NCI-H1436 (cell line): Measurements from ENCODE around the gene ENTR1.

ENCODE experiments used
- DNase-seq: peaks from one replicate; lab custom pipeline; 2025; lab: John Stamatoyannopoulos, UW

ENTR1 gene

DNA sequence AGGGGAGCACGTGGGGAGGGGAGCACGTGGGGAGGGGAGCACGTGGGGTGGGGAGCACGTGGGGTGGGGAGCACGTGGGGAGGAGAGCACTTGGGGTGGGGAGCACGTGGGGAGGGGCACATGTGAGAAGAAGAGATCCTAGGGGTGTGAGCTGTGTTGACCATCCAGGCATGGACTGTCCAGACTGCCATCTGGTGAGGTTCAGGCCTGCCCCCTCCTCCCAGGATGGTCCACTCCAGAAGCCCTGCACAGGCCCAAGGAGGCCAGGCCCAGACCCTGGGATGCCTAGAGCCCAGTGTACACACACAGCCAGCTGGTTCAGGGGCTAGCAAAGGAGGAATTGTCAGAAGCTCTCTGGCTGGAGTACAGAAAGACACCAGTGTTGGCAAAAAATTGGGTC lies 12.8 kb downstream of the ENTR1 start:
- no peak for DNase-seq

DNA sequence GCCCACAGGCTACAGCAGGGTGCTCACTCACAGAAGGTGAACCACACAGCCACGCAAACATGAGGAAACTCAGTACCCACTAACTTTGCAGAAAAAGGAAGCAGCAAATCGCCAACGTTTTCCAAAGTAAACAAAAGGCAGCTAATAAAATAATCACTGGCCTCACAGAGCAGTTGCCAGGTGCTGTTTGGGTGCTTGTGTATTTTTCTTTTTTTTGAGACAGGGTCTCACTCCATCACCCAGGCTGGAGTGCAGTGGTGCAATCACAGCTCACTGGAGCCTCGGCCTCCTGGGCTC lies 14.2 kb downstream of the ENTR1 start:
- DNase-seq, result no peak

DNA sequence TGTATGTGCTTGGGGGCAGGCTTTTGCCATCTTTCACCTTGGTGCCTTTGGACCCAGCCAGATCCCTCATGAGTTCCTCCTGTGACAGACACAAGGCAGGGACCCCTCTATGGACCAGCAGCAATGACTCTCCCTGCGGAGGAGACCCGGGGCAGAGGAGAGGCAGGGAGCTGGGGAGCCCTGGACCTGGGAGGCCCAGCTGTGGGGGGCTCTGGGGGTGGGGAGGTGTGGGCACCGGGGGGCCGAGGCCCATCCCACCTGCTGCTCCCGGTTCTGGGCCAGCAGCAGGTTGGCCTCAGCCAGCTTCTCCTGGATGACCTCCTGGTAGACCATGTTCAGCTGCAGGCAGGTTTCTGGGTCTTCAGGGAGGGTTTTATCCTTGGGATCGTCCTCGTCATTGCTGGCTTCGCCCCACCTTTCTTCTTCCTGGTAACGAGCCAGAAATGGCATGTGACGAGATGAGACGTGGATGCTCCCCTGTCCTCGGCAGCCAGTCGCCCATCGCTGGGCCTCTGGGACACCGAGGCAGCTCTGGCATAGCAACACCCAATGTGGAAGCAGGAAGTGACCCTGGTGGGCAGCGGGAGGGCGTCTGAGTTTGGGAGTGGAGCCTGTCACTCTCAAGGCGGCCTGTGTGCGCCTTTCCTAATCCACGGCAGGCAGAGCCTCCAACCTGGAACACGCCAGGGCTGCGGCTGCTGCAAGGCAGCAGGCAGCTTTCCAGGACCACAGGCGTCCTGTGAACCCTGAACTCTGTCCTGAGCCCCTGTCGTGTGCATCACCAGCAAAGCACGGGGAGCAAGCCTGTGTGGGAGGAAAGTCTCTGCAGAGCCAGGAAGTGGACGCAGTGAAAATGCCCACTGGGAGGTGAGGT lies 14.8 kb downstream of the ENTR1 start:
- DNase-seq, result no peak

DNA sequence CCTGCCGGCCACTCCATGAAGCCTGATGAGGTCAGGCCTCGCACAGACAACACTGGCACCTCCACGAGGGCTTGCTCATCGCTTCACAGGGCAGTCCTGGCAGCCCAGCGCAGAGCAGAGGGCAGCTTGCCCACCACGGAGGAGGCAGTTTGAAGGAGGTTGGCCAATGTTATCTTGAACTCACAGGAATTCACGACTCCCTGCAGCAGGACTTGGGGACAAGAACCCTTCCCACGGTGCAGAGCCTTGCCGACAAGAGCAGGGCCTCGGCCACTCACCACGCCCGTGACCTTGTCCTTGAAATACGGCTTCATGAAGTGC lies 15.4 kb downstream of the ENTR1 start:
- DNase-seq, result no peak

DNA sequence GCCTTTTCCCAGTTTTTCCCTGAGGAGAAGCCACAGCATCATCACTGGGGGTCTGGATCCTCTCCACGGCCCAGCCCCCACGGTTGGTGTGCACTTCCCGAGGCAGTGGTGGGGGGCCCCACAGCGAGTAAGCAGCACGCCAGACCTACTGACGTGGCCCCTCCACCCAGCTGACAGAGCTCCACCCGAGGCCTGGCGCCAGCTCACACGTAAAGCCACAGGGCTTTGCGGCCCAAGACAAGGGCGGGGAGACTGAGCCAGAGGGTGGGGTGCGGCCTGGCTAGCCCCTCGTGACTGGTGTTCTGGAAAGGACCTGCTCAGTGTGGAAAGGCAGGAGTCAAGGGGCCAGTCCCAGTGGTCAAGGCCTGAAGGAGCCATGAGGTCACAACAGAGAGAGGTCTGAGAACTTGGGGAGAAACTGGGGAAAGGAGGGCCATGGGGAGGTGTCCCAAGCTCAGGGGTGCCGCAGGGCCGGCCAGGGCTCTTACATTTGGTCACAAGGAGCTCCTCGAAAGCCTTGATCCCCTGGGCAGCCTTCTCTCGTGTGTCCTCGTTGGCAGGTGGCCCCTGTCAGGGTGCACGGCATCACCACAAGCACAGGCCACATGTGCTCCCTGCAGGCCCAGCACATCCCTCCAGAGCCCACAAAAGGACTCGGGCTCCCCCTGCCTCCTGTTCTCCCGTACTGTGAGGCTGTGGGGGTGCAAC lies 15.9 kb downstream of the ENTR1 start:
- no peak for DNase-seq

DNA sequence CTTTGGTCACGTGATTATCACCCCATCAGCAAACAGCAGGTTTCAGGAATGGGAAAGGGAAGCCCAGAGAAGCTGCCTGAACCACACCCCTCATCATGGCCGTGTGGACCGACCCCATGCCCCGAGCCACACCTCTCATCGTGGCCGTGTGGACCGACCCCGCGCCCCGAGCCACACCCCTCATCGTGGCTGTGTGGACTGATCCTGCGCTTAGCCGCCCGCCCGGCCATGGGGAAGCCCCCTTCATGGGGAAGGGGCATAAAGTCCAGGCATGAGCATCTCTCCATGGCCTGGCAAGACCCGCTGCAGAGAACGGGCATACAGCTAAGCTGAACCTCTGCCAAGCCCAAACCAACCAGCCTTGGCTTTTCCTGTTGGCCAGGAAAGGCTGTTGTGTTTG lies 16.9 kb downstream of the ENTR1 start:
- no peak for DNase-seq

DNA sequence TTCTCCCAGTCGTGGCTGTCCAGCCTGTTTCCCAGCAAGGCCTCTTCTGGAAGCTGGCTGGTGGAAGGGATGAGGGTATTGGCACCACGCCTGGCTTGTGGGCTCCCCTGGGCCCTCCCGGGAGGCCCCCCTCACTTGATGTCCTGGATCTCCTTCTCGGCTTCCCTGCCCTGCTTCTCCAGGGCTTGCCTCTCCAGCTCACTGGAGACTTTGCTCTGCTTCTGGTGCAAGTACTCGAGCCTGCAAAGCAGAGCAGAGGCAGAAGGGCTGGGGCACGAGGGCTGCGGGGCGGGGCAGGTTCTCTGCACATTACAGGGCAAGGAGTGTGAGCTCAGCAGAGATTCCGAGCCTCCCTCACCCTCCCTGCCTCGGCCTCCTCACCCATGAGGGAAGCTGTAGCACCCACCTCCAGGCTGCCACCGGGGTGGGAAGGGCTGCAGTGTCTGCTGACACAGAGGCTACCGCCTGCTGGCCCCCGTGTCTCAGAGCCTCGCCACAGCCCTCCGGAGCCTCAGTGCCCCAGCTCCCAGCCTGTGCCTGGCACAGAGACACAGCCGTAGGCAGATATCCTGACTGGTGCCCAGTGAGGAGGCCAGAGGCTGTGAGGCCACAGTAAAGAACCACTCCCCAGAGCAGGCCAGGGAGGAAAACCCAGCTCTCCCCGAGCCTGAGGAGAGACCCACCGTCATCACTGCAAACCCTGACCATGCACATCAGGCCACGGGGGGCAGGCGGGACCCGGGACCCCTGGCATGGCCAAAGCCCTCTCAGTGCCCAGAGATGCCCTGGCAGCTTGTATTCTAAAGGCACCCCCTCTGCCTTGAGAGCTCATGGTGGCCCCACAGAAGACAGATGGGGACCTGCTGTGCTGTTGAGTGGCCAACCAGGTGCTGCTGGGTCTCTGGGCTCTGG lies 17.6 kb downstream of the ENTR1 start:
- no peak for DNase-seq

DNA sequence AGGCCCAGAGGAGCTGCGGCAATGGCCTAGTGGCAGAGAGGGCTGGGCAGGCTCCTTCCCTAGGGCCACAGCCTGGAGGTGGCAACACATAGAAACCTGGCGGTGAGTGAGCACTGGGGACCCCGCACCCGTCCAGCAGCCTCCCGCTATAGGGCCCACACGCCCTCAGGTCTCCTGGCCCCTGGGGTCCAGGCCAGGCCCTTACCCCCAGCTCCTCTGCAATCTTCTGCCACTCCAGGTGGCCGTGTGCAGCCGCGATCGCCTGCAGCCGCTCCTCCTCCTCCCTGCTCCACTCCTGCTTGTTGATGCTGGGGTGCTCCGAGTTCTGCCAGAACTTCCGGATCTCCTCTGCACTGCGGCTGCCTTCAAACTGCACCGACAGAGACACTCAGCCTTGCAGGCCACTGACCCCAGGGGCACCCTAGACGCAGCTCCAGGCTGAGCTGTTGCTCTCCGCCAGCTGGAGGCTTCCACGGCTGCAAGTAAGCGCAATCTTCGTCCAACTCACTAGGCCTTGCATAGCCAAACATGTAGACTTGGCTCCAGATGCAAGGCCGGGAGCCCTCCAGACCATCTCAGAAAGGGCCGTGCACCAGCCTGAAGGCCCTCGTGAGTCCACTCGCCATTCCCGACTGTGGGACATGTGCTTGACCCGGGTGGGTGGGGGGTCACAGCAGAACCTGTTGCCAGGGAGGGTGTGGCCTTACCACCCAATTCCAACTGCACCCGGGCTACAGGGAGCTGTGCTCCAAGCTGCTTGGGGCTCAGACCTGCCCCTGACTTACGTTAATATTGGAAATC lies 18.5 kb downstream of the ENTR1 start:
- DNase-seq, result no peak

DNA sequence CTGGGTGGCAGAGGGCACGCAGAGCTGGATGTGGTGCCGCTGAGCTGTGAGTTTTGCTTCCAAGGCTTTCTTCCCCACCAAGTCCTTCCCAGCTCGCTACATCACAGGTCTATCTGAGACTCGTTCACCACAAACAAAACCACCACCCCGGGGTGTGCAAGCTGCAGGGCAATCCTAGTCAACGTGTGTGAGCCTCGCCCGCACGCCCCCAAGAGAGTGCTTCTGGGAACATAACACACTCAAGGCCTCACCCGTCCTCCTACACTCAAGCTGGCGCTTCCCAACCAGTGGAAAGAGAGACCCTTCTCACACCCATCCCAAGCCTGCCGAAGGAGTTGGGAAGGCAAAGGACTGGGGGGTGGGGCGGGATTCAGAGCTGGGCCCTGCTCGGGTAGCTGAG lies 21.0 kb downstream of the ENTR1 start:
- no peak for DNase-seq

DNA sequence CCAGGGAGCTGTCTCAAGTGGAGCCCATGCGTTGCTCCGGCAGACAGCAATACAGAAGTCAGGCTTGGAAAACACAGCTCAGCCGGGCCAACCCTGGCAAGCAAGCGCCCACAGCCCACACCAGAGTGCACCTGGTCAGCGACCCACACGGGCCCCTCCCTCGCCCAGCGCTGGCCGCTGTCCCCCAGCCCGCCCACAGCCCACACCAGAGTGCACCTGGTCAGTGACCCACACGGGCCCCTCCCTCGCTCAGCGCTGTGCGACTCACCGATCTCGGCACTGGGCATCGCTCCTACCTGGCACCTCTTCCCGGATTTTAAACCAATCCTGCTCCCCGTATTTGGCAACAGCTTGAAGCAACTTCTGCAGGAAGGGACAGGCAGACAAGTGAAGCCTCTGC lies 23.2 kb downstream of the ENTR1 start:
- no peak for DNase-seq

DNA sequence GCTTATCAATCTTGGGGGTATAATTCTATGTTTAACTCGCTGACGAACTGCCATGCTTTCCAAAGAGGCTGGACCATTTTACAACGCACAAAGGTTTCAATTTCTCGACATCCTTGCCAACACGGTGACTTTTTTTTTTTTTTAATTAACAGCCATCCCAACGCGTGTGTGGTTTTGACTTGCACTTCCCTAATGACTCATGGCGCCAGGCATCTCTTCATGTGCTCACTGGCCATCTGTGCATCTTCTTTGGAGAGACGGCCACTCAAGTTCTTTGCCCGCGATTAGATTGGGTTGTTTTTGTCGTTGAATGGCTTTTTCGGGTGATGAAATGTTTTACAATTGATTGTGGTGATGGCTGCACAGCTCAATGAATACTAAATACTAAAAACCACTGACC lies 24.4 kb downstream of the ENTR1 start:
- no peak for DNase-seq

DNA sequence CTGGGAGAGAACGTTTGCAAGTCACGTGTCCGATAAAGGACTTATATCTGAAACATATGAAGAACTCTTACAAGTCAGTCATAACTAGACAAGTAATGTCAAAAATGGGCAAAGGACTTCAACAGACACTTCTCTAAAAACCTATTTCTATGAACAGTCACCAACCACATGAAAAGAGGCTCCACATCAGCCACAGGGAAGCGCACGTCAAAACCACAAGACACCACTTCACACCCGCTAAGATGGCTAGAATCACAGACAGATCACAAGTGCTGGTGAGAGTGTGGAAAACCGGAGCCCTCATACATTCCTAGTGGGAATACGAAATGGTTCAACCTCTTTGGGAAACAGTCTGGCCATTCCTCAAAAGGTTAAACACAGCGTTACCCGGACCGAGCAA lies 25.4 kb downstream of the ENTR1 start:
- no peak for DNase-seq

DNA sequence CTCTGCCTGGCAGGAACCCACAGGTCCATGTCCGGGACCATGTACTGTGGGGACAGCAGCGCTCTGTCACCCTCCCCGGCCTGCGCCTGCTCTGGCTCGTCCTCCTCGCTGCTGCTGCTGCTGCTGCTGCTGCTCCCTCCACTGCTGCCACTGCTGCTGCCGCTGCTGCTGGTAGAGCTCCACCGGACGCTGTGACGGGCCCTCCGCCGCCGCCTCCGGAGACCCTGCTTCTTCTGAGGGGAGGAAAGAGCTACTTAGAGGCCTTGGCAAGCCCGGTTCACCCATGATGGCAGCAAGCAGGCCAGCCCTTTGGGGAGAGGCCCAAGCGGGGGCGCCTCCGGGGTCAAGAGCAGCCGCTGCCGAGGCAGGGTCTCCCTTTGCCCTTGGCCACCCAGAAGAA lies 27.0 kb downstream of the ENTR1 start:
- no peak for DNase-seq

DNA sequence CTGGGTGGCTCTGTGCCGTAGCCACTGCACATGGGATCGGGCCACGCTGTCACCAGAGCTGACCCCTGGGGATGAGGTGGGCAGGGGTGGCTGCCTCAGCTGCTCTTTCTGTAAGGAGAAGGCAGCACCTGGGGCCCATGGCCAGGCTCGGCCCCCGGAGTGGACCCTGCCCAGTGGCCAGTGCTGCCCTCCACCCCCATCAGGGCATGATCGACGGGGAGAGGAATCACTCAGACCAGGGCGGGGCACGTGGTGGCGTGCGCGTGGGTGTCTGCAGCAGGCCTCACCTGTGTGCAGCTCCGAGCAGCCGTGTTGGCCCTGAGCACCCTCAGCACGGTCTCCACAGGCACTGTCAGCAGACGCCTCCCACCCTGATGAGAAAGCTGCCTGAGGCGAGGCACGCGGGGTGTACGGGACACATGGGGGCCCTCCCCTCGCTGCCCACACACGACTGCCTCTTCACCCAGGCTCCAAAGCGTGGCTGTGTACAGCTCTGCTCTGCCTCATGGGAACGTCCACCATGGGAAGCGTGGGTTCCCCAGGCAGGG lies 28.4 kb downstream of the ENTR1 start:
- DNase-seq, result no peak

DNA sequence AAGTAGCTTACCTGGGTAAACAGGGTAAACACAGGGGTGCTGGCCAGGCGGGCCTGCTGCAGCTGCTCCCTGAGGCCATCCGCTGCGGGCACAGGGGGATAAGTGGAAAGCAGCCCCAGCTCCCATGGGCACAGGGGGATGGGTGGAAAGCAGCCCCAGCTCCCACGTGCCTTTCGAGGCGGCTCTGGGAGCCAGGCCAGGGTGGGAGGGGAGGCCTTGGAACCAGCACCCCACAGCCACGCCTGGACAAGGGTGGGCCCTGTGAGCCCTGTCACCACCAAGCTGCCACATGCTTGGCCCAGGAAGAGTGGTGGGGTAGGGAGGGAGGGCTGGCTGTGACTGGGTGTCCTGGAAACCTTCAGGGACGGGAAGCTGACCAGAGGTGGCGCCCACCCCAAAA lies 29.1 kb downstream of the ENTR1 start:
- no peak for DNase-seq

DNA sequence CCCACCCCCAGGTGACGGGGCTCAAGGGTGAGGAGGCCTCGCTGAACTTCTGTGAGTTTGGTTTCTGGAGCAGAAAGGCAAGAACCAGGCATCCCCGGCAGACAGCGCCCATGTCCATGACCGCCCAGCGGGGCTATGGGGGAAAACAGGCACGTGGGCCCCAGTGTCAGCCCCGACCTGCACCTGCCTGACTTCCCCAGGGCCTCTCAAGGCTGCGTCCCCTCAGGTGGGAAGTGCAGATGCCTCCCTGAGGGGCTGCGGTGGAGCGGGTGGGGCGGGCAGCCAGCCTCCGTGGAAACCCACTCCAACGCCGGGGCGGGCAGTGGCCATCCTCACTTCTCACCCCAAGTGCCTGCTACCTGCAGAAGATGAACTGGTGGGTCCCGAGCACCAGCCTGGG lies 30.0 kb downstream of the ENTR1 start:
- DNase-seq, result no peak

DNA sequence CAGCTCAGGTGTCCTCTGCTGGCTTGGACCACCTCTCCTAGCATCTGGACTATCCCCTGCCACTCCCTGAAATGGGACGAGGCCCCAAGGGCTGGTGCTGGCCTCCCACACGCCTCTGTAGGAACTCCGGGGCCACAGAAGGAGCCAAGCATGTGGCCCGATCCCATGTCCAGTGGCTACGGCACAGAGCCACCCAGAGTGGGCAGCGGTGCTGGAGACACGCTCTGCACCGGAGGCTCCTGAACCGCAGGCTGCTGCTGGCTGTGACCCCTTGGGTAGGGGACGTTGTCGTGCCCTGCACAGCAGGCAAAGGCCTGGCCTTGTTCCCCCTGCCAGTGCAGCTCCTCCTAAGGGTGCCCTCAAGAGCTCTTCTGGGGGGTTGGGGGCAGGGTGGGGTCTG lies 30.5 kb downstream of the ENTR1 start:
- DNase-seq, result no peak

DNA sequence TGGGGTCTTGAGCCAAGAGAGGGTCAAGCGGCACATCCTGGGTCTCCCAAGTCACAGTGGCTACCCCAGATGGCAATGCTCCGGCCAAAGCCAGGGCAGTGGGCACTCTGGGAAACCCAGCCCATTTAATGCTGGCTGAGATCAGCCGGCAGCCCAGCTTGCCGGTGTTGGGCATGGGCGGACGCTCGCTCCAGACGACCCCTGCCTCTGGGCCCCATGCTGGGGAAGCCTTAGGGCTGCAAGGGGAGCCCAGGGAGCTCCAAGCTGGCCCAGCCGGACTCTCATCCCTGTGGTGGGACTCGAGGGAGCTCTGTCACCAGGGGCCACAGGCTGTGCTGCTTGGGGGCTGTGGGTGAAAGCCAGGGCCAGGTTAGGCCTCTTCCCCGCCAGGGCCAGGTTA lies 31.0 kb downstream of the ENTR1 start:
- no peak for DNase-seq

DNA sequence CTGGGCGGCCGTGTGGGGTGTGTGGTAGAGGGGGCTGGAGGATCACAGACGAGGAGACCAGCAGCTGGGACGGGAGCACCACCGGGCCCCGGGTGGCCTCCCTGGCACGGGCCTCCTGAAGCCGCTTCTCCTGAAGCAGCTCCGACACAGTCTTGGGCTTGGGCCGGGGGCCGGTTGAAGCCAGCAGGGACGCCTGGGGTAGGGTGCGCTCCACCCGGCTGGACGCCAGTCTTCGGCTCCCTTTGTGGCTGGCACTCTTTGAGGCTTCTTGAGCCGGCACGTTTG lies 31.5 kb downstream of the ENTR1 start:
- no peak for DNase-seq

DNA sequence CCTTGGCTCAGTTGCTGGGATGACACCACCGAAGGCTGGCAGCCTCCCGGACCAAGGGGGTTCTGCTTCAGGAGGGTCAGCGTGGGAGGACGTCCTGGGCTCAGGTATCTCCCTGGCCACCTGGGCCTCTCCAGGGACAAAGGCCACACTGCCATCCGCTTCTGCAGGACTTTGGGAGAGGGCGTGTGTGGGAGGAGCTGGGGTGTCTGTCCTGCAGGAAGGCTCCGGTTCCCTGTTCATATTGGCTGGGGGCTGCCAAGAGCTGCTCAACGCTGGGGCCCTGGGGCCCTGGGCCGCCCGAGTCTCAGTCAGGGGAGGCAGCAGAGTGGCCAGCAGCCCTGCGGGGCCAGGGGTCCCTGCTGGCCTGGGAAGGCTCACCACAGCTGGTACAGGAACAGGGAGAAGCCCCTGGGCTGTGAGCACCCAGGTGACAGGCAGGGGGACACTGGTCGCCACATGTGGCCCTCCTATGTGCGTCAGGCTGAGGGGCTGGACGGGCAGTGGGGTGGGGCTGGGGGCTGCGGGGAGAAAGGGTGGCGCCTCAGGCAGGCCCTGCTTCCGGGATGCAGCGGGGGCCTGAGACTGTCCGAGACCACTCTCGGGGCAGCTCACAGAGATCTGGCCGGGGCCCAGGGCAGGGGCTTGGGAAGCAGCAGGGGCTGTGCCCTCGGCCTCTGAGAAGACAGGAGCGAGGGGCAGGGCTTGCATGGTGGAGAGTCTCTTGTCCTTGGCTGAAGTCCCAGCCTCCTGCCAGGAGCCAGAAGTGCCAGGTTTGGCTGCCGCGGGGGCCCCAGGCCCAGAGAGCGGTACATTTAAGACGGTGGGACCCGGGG lies 32.0 kb downstream of the ENTR1 start:
- no peak for DNase-seq
